ENCODE results near the gene ZNF778. TPM values are rescaled to one million over a fixed set of nuclear protein-coding genes. Genes with fewer than 3 reads are reported as not detected.

Gene ZNF778
- total RNA-seq, 1 experiment from 2014 or later, result 31.2 TPM

DNA sequence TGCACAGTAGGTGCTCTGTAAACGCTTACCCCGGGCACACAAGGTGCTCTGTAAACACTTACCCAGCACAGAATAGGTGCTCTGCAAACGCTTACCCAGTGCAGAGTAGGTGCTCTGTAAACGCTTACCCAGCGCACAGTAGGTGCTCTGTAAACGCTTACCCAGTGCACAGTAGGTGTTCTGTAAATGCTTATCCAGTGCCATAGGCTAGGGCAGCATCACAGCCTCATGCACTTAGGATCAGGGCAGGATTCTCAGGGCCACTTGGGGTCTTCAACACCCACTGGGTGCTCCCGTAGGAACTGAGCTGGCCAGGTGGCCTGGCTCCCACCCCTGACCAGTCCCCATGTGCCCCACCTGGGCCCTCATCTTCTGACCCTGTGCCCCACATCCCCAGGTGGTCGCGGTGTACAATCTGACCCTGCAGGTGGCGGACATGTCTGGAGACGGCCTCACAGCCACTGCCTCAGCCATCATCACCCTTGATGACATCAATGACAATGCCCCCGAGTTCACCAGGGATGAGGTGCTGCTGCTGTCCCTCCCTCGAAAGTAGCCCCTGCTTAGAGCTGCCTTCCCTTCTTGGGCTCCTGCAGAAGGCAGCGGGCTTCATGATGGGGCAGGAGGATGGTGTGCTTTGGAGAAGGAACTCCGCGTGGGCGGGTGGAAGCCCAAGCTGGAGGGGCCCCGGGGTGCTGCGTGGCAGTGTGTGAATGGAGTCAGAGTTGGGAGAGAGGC lies 30.3 kb upstream of the ZNF778 start (continued):
- no peak for TF ChIP-seq E2F1 (CRISPR knock-in tag; IDR thresholded peaks at IDR 0.05)
- no peak for TF ChIP-seq ZNF396 (CRISPR knock-in tag; IDR thresholded peaks at IDR 0.05; ENCODE audit: borderline replicate concordance)
- no peak for TF ChIP-seq PRRX2 (CRISPR knock-in tag; IDR thresholded peaks at IDR 0.05)
- TF ChIP-seq, protein P1, sequence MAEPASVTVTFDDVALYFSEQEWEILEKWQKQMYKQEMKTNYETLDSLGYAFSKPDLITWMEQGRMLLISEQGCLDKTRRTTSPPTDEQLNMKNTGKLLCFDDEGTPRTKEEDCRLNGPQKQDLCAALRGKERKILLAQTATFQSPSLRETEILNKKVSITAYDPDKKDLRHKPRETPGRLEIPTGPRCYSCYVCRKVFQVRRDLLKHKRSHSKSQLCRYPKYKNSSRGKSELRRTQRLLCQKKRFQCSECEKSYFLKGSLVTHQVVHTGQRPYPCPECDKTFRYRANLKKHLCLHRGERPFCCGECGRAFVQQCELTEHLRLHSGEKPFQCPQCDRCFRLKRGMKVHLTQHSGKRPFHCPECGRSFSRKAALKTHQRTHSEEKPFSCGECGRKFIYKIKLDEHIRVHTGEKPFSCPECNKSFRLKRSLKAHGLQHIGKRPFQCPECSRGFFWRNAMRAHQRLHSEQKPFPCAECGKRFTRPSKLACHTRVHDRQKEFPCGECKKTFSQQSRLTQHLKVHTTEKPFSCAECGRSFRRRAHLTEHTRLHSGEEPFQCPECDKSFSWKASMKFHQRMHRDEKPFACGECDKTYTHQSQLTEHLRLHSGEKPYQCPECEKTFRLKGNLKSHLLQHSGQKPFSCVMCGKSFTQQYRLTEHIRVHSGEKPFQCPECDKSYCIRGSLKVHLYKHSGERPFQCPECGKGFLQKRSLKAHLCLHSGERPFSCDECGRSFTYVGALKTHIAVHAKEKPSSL (CRISPR knock-in tag; conservative IDR thresholded peaks at IDR 0.05), result no peak
- TF ChIP-seq CREB1 (CRISPR knock-in tag; IDR thresholded peaks at IDR 0.05), result no peak
- TF ChIP-seq ZNF232 (CRISPR knock-in tag; IDR thresholded peaks at IDR 0.05), result no peak
- TF ChIP-seq NFATC4 (CRISPR knock-in tag; IDR thresholded peaks at IDR 0.05), result no peak
- TF ChIP-seq, protein P2, sequence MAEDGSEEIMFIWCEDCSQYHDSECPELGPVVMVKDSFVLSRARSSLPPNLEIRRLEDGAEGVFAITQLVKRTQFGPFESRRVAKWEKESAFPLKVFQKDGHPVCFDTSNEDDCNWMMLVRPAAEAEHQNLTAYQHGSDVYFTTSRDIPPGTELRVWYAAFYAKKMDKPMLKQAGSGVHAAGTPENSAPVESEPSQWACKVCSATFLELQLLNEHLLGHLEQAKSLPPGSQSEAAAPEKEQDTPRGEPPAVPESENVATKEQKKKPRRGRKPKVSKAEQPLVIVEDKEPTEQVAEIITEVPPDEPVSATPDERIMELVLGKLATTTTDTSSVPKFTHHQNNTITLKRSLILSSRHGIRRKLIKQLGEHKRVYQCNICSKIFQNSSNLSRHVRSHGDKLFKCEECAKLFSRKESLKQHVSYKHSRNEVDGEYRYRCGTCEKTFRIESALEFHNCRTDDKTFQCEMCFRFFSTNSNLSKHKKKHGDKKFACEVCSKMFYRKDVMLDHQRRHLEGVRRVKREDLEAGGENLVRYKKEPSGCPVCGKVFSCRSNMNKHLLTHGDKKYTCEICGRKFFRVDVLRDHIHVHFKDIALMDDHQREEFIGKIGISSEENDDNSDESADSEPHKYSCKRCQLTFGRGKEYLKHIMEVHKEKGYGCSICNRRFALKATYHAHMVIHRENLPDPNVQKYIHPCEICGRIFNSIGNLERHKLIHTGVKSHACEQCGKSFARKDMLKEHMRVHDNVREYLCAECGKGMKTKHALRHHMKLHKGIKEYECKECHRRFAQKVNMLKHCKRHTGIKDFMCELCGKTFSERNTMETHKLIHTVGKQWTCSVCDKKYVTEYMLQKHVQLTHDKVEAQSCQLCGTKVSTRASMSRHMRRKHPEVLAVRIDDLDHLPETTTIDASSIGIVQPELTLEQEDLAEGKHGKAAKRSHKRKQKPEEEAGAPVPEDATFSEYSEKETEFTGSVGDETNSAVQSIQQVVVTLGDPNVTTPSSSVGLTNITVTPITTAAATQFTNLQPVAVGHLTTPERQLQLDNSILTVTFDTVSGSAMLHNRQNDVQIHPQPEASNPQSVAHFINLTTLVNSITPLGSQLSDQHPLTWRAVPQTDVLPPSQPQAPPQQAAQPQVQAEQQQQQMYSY (CRISPR knock-in tag; IDR thresholded peaks at IDR 0.05), result no peak
- TF ChIP-seq ZMAT4 (CRISPR knock-in tag; IDR thresholded peaks at IDR 0.05), result no peak

- ChIA-PET POLR2A (no interaction called here), CTCF (no interaction called here)
- H3K27ac Mint-ChIP-seq, result no peak overlapping the region
- H3K27me3 Mint-ChIP-seq (ENCODE audit: low read depth), result peaks cover 5% of the 10 kb centered on the region
- ATAC-seq (no peak), DNase-seq (ENCODE audit: low spot score) (no peak)
- H3K36me3 Mint-ChIP-seq, result no peaks in the 10 kb centered on the region
- no peak overlapping the region for H3K4me3 Mint-ChIP-seq
- H3K4me1 Mint-ChIP-seq, result no peaks in the 10 kb centered on the region
- H3K9me3 Mint-ChIP-seq, result no peaks in the 10 kb centered on the region
- TF ChIP-seq E2F4 (CRISPR knock-in tag; IDR thresholded peaks at IDR 0.05; ENCODE audit: borderline replicate concordance, low read depth), result no peak
- TF ChIP-seq, protein P3, sequence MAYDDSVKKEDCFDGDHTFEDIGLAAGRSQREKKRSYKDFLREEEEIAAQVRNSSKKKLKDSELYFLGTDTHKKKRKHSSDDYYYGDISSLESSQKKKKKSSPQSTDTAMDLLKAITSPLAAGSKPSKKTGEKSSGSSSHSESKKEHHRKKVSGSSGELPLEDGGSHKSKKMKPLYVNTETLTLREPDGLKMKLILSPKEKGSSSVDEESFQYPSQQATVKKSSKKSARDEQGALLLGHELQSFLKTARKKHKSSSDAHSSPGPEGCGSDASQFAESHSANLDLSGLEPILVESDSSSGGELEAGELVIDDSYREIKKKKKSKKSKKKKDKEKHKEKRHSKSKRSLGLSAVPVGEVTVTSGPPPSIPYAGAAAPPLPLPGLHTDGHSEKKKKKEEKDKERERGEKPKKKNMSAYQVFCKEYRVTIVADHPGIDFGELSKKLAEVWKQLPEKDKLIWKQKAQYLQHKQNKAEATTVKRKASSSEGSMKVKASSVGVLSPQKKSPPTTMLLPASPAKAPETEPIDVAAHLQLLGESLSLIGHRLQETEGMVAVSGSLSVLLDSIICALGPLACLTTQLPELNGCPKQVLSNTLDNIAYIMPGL (CRISPR knock-in tag; IDR thresholded peaks at IDR 0.05), result no peak
- no peak for TF ChIP-seq OVOL2 (CRISPR knock-in tag; IDR thresholded peaks at IDR 0.05; ENCODE audit: borderline replicate concordance)
- TF ChIP-seq, protein P4, sequence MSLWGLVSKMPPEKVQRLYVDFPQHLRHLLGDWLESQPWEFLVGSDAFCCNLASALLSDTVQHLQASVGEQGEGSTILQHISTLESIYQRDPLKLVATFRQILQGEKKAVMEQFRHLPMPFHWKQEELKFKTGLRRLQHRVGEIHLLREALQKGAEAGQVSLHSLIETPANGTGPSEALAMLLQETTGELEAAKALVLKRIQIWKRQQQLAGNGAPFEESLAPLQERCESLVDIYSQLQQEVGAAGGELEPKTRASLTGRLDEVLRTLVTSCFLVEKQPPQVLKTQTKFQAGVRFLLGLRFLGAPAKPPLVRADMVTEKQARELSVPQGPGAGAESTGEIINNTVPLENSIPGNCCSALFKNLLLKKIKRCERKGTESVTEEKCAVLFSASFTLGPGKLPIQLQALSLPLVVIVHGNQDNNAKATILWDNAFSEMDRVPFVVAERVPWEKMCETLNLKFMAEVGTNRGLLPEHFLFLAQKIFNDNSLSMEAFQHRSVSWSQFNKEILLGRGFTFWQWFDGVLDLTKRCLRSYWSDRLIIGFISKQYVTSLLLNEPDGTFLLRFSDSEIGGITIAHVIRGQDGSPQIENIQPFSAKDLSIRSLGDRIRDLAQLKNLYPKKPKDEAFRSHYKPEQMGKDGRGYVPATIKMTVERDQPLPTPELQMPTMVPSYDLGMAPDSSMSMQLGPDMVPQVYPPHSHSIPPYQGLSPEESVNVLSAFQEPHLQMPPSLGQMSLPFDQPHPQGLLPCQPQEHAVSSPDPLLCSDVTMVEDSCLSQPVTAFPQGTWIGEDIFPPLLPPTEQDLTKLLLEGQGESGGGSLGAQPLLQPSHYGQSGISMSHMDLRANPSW (CRISPR knock-in tag; conservative IDR thresholded peaks at IDR 0.05; ENCODE audit: low read depth), result no peak
- no peak for TF ChIP-seq ZNF263 (CRISPR knock-in tag; IDR thresholded peaks at IDR 0.05; ENCODE audit: low read depth)
- TF ChIP-seq EMX1 (CRISPR knock-in tag; IDR thresholded peaks at IDR 0.05), result no peak
- TF ChIP-seq CBFB (CRISPR knock-in tag; IDR thresholded peaks at IDR 0.05; ENCODE audit: low read depth), result no peak
- no peak for TF ChIP-seq TP53 (CRISPR knock-in tag; IDR thresholded peaks at IDR 0.05)
Measured at GRCh38 chr16:89187770-89188392, 29.6 kb upstream of the ZNF778 start.
